GM12892 (cell line): ENCODE results near the gene RAD50.

Source experiments
- POLR2A ChIP-seq: IDR thresholded peaks from 2 replicates; pipeline ENCODE4 v1.6.1; 2011; ENCODE audit warnings: low read depth, low read length, control low read depth
- POLR2AphosphoS5 ChIP-seq: IDR thresholded peaks from 2 replicates; pipeline ENCODE4 v1.6.1; 2011; ENCODE audit warnings: low read depth, low read length, control low read depth
- TAF1 ChIP-seq: IDR thresholded peaks from 2 replicates; pipeline ENCODE4 v1.6.1; 2011; ENCODE audit warnings: low read depth, mild to moderate bottlenecking, control low read depth, low read length, borderline replicate concordance

DNA sequence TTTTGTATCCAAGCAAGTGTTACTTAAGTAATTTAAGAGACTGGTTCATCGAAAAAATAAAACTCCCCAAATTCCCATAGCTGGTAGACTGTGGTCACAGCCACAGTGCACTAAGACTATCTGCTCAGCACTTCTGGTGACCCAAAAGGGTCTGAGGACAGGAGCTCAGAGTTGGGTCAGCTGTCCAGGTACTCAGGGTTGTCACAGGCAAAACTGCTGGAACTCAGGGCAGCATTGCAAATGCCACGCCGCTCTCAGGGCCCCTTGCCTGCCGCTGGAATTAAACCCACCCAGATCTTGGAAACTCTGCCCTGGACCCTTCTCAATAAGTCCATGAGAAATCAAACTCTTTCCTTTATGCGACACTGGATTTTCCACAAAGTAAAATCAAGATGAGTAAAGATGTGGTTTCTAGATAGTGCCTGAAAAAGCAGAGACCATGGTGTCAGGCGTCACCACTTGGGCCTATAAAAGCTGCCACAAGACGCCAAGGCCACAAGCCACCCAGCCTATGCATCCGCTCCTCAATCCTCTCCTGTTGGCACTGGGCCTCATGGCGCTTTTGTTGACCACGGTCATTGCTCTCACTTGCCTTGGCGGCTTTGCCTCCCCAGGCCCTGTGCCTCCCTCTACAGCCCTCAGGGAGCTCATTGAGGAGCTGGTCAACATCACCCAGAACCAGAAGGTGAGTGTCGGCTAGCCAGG lies 101.1 kb downstream of the RAD50 start, which contains the start of gene IL13:
- TF ChIP-seq POLR2AphosphoS5: no peak
- TF ChIP-seq POLR2A: no peak
- TF ChIP-seq TAF1: no peak
